ENCODE results near the gene CREB1. TPM values are rescaled to one million over a fixed set of nuclear protein-coding genes. Genes with fewer than 3 reads are reported as not detected.

Gene CREB1
- total RNA-seq = 10 to 100 TPM; 33.9 to 44.3 (median 37.1) TPM

DNA sequence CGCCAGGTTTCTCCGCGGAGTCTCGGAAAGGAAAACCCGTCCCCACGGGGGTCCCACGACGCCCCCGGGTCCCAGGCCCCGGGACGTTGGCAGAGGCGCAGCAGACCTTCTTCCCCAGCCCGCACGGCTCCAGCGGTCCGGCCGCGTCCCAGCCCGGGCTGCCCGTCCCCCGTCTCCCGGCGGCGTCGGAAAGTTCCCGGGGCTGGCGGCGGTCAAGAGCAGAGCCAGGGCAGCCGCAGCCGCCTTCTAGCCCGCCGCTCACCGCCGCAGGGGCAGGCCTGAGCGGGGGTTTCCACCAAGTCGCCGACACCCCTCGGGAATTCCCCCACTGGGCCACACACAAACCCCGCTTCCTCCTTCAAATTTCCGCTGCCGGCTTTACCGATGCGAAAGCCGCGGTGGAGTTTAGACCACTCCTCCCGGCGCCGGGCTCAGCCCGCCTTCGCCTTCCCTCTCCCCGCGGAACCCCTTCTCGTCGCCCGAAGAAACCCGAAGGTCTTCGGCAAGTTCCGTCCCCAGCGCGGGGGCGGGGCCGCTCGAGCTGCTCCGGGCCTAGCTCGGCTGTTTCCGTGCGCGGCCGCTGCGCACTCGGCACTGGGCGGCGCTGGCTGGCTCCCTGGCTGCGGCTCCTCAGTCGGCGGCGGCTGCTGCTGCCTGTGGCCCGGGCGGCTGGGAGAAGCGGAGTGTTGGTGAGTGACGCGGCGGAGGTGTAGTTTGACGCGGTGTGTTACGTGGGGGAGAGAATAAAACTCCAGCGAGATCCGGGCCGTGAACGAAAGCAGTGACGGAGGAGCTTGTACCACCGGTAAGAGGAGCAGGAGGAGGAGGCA is at the start of gene CREB1:
Gene CREB1 (plus strand): TSS at position 633 of the 830 bp plus-strand sequence. CDS start 25,674 bp downstream, outside the sequence.
- Histone ChIP-seq H3K27ac (peak within 1 kb of the TSS; percentile 99), H3K27me3 (no peaks in the 10 kb centered on the region), H3K36me3 (no peaks in the 10 kb centered on the region), H3K9me3 (no peaks in the 10 kb centered on the region), H3K4me3 (peak within 1 kb of the TSS; percentile 68 to 80 (median 76)), H3K4me1 (peaks cover 31 to 48% (median 34%) of the 10 kb centered on the region in 3 donors)
- 0 to 3% methylated on average over 7 to 30 of the region's 92 CpGs for whole genome bisulfite sequencing, 2 donors
- DNase-seq = peak; percentile 88
- peak in 3 of 4 donors; percentile 93 to 98 (median 97) for TF ChIP-seq POLR2A (IDR thresholded peaks at IDR 0.05)
- TF ChIP-seq, protein P1, sequence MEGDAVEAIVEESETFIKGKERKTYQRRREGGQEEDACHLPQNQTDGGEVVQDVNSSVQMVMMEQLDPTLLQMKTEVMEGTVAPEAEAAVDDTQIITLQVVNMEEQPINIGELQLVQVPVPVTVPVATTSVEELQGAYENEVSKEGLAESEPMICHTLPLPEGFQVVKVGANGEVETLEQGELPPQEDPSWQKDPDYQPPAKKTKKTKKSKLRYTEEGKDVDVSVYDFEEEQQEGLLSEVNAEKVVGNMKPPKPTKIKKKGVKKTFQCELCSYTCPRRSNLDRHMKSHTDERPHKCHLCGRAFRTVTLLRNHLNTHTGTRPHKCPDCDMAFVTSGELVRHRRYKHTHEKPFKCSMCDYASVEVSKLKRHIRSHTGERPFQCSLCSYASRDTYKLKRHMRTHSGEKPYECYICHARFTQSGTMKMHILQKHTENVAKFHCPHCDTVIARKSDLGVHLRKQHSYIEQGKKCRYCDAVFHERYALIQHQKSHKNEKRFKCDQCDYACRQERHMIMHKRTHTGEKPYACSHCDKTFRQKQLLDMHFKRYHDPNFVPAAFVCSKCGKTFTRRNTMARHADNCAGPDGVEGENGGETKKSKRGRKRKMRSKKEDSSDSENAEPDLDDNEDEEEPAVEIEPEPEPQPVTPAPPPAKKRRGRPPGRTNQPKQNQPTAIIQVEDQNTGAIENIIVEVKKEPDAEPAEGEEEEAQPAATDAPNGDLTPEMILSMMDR (IDR thresholded peaks at IDR 0.05) = peak in 1 of 6 experiments; percentile 20
- intact Hi-C loops (cut with DNase I) = no loop called here

DNA sequence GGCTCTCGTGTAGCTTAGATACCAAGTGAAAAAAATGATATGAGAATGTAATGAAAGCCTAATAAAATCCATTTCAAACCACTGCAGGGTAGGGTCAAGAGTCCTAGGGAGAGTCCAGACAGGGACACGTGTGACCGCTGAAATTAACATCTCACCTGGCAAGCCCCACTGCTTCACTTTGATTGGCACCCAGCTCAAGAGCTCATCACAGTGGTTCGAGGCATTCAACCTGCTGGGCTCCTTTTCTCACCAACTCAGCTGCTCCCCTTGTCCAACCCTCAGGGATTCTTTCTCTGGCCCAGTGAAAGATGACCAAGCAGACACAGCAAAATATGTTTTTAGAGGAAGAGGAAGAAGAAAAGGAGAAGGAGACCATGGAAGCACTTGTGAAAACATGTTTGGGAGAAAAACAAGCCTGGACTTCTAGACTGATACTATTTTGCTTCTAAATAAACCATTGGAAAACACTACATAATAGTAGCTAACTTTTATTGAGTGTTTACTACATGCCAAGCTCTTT is 49.2 kb upstream of the CREB1 start:
- 43 to 70% methylated on average over 4 of the region's 4 CpGs for WGBS, 2 donors
- H3K9me3 ChIP-seq = no peaks in the 10 kb centered on the region
- DNase-seq = no peak
- TF ChIP-seq, protein P1 (IDR thresholded peaks at IDR 0.05) = no peak
- no peak for TF ChIP-seq POLR2A (IDR thresholded peaks at IDR 0.05)
- no peak overlapping the region for H3K27ac ChIP-seq
- H3K36me3 ChIP-seq = no peaks in the 10 kb centered on the region
- H3K4me1 ChIP-seq = peaks cover 0 to 13% (median 7%) of the 10 kb centered on the region in 3 donors
- intact Hi-C loops (cut with DNase I) = no loop called here
- no peak overlapping the region for H3K4me3 ChIP-seq
- no peaks in the 10 kb centered on the region for H3K27me3 ChIP-seq

DNA sequence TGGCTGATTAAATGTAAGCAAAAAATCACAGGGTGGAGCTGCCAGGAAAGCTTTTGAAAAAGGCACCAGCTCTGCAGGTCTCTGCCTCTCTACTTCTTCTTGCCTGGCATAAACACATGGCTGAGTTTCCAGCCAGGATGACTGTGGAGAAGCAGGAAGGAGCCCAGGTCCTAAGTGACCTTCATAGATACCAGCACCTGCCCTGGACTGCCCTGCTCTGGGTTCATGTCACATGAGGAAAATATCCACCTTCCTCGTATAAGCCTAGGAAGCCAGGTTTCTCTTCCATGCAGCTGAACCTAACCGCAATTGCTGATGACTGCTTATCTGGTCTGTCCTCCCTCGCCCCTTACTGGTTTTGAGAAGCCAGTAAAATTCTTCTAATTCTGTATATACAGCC is 47.8 kb upstream of the CREB1 start:
- intact Hi-C loops (cut with DNase I) = no loop called here
- Histone ChIP-seq H3K4me1 (peaks cover 0 to 13% (median 7%) of the 10 kb centered on the region in 3 donors), H3K4me3 (no peak overlapping the region), H3K27me3 (no peaks in the 10 kb centered on the region), H3K9me3 (no peaks in the 10 kb centered on the region), H3K27ac (no peak overlapping the region), H3K36me3 (no peaks in the 10 kb centered on the region)
- no peak for TF ChIP-seq POLR2A (IDR thresholded peaks at IDR 0.05)
- TF ChIP-seq, protein P1 (IDR thresholded peaks at IDR 0.05) = no peak
- no peak for DNase-seq
- WGBS, 2 donors = 69 to 73% methylated on average over 3 of the region's 3 CpGs

DNA sequence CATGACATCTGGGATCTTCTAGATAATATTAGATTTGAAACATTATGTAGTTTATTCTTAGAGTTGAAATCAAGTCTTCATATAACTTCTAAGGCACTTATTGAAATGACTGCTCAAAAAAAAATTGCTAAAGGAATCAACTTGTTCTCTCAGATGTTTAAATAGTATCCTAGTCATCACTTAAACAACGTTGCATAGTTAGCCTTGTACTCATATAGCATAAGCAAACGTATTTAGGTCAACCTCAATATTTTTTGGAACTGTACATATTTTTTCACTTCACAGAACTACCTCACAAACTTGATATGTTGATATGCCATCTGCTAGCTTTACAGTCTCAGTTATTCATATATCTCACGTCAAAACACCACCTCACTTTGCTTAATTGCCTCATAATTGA is 47.1 kb upstream of the CREB1 start:
- no peak for DNase-seq
- WGBS, 2 donors = 53 to 61% methylated on average over 3 of the region's 3 CpGs
- Histone ChIP-seq H3K27me3 (no peaks in the 10 kb centered on the region), H3K27ac (no peak overlapping the region), H3K9me3 (no peaks in the 10 kb centered on the region), H3K4me3 (no peak overlapping the region), H3K36me3 (no peaks in the 10 kb centered on the region), H3K4me1 (peaks cover 0 to 13% (median 7%) of the 10 kb centered on the region in 3 donors)
- no peak for TF ChIP-seq POLR2A (IDR thresholded peaks at IDR 0.05)
- TF ChIP-seq, protein P1 (IDR thresholded peaks at IDR 0.05) = no peak
- intact Hi-C loops (cut with DNase I) = no loop called here

DNA sequence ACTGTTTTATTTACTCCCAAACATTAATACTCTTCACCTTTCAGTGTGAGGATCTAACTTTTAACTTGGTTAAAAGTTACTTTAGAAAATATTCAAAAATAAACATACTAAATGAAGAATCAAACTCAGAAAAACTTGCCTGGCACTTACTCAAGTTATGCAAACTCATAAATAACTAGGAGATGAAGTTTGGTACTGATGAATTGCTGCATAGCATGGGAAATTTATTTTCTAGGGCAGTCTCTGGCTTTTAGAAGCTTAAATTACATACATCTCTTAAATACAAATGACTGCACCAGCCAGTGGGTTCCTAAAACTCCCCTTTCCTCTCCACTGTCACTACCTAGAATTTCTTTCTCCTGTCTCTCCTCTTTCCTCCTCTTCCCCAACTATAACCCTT is 46.7 kb upstream of the CREB1 start:
- no peak overlapping the region for H3K27ac ChIP-seq
- no peak overlapping the region for H3K4me3 ChIP-seq
- no peak for TF ChIP-seq POLR2A (IDR thresholded peaks at IDR 0.05)

More for the DNA sequence above, 46.7 kb upstream of the CREB1 start:
- no peak for DNase-seq
- no peaks in the 10 kb centered on the region for H3K9me3 ChIP-seq
- intact Hi-C loops (cut with DNase I) = no loop called here
- no peaks in the 10 kb centered on the region for H3K36me3 ChIP-seq
- H3K27me3 ChIP-seq = no peaks in the 10 kb centered on the region
- peaks cover 0 to 13% (median 7%) of the 10 kb centered on the region in 3 donors for H3K4me1 ChIP-seq
